IPS-NIHi11 (cell line): ENCODE results near the gene CLDN22.
"Not testable (repeated sequence)": the region's sequence is repeated elsewhere in the genome, so short reads cannot be mapped to it uniquely, and the experiment has no call there.

Experiments
- DNase-seq: peaks from one replicate; pipeline ENCODE4 v3.0.0; 2012; ENCODE audit warnings: mixed read lengths, low spot score

Gene CLDN22

GRCh38 chr4:183347146-183347545 is 27.1 kb upstream of the CLDN22 start:
- no peak for DNase-seq

GRCh38 chr4:183345261-183345660 is 25.2 kb upstream of the CLDN22 start:
- no peak for DNase-seq

GRCh38 chr4:183344523-183345255 is 24.6 kb upstream of the CLDN22 start:
- DNase-seq: no peak

- DNase-seq: no peak
These were observed 23.7 kb upstream of the CLDN22 start for GRCh38 chr4:183343730-183344129.

GRCh38 chr4:183342541-183343533 is 22.8 kb upstream of the CLDN22 start:
- DNase-seq: no peak

GRCh38 chr4:183337833-183338232 is 17.8 kb upstream of the CLDN22 start:
- no peak for DNase-seq

GRCh38 chr4:183337349-183337748 is 17.3 kb upstream of the CLDN22 start:
- no peak for DNase-seq

GRCh38 chr4:183335369-183335940 is 15.4 kb upstream of the CLDN22 start:
- no peak for DNase-seq

- DNase-seq: no peak
These were observed 13.9 kb upstream of the CLDN22 start for GRCh38 chr4:183333983-183334382.

- no peak for DNase-seq
These were observed 13.1 kb upstream of the CLDN22 start for GRCh38 chr4:183333202-183333601.

- DNase-seq: no peak
These were observed 12.4 kb upstream of the CLDN22 start for GRCh38 chr4:183332447-183332846.

- no peak for DNase-seq
These were observed 10.8 kb upstream of the CLDN22 start for GRCh38 chr4:183330841-183331240.

GRCh38 chr4:183329954-183330742 is 10.1 kb upstream of the CLDN22 start:
- DNase-seq: no peak

- no peak for DNase-seq
These were observed 9.2 kb upstream of the CLDN22 start for GRCh38 chr4:183329244-183329643.

GRCh38 chr4:183328832-183329231 is 8.8 kb upstream of the CLDN22 start:
- DNase-seq: no peak

GRCh38 chr4:183327827-183328226 is 7.8 kb upstream of the CLDN22 start:
- DNase-seq: no peak

GRCh38 chr4:183326853-183327252 is 6.8 kb upstream of the CLDN22 start:
- no peak for DNase-seq

- not testable (repeated sequence) for DNase-seq
These were observed 6.3 kb upstream of the CLDN22 start for GRCh38 chr4:183326387-183326786.

GRCh38 chr4:183324619-183325018 is 4.5 kb upstream of the CLDN22 start:
- DNase-seq: no peak

- DNase-seq: not testable (repeated sequence)
These were observed 4.0 kb upstream of the CLDN22 start for GRCh38 chr4:183324056-183324455.

- no peak for DNase-seq
These were observed 3.2 kb upstream of the CLDN22 start for GRCh38 chr4:183323295-183323694.

- DNase-seq: no peak
These were observed 2.2 kb upstream of the CLDN22 start, which contains the start of gene CLDN24 for GRCh38 chr4:183322326-183322725. CLDN24 (minus strand) TSS chr4:183322426; CDS start chr4:183322426, 0 bp downstream.
